ENCODE data around the gene SIK2. TPM values are rescaled to one million over a fixed set of nuclear protein-coding genes. Genes with fewer than 3 reads are reported as not detected.
A peak's percentile ranks its signal among the peaks of the same experiment; 100 is the strongest.

SIK2 gene
- 22.4 TPM for polyA plus RNA-seq (ENCODE audit: insufficient read length)

- DNase-seq (ENCODE audit: low read depth) = peak; percentile 86
Measured at GRCh38 chr11:111601979-111602864, at the start of gene SIK2. Gene SIK2 (plus strand): TSS chr11:111602449. CDS start chr11:111602564, 115 bp downstream.

GRCh38 chr11:111554532-111554931, 47.7 kb upstream of the SIK2 start:
- DNase-seq (ENCODE audit: low read depth) = no peak

DNA sequence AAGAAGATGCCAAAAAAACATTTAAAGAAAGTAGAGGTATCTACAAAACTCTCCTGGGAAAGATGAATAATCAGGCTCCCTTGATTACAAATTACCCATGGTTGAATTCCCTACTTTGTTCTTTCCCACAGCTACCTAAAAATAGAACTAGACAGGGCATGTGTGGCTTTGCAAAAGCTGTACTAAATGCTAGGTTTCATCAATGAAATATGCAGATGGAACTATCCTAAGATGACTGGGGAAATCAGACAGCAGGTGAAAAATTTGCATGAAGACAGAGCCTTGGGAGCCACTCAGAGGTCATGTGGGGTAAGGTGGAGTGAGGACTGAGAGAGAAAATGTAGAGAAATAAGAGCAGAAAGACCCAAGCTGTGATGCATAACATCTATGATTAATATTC, 47.0 kb upstream of the SIK2 start:
- no peak for DNase-seq (ENCODE audit: low read depth)

DNA sequence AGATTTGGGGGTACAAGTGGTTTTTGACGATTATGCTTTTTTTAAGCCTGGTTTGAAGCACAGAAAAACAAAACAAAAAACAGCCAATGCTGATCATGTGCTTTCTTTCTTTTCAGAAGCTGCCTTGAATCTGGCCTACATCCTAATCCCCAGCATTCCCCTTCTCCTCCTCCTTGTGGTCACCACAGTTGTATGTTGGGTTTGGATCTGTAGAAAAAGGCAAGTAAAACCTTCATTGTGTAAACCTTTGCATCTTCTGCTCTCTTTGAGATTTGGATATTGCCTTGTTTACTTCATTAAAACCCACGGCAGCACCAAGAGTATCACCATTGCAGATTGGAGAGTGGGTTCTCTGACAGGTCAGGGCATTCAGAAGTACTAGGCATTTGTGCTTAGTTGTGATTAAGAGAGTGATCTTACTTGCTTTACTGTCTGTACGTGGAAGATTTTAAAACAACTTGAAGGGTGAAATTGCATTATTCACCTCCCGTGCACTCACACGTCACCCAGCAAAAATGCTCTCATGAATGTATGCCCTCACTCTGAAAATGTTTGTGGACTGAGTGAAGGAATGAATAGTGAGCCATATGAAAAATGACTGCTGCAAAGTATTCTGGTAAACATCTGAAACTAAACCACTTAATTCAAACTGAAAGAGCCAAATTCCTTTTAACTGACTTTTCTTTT, 44.7 kb upstream of the SIK2 start:
- DNase-seq (ENCODE audit: low read depth) = no peak

DNA sequence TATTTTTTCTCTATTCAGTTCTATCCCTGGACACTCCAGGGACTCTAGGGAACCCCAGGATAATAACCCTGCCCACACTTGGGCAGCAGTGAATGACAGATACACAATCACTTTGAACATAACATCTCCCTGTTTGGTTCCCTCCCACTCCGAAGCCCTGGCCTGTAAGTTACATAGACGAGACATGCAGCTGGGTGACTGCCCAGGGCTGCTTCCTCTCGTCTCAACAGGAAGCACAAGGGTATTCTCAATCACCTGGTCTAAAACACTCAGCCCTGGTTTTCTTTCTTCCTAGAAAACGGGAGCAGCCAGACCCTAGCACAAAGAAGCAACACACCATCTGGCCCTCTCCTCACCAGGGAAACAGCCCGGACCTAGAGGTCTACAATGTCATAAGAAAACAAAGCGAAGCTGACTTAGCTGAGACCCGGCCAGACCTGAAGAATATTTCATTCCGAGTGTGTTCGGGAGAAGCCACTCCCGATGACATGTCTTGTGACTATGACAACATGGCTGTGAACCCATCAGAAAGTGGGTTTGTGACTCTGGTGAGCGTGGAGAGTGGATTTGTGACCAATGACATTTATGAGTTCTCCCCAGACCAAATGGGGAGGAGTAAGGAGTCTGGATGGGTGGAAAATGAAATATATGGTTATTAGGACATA, 42.3 kb upstream of the SIK2 start:
- DNase-seq (ENCODE audit: low read depth) = no peak

DNA sequence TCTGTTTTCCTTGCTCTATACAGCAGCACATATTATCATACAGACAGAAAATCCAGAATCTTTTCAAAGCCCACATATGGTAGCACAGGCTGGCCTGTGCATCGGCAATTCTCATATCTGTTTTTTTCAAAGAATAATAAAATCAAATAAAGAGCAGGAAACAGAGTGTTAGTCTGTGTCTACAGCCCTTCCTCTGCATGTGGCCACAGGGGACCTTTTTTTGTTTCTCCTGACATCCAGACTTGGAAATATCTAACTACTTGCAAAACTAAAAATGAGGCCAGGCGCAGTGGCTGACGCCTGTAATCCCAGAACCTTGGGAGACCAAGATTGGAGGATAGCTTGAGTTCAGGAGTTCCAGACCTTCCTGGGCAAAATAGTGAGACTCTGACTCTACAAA, 41.4 kb upstream of the SIK2 start:
- no peak for DNase-seq (ENCODE audit: low read depth)

DNA sequence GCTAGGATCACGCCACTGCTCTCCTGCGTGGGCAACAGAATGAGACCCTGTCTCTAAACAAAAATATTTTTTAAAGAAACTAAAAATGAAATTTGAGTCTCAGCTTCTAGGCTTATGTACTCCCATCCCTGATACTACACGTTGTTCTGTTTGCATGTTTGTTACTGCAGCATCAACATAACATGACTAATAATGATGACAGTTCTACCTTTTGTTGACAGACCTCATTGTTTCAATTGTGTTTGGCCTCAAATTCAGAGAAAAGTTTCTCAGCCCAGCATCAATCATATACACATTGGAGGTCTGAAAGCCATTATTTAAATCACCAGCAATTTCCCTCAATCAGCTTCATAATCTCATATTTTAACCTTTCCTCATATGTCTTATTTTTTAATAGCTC, 40.9 kb upstream of the SIK2 start:
- DNase-seq (ENCODE audit: low read depth) = no peak

- no peak for DNase-seq (ENCODE audit: low read depth)
Measured at GRCh38 chr11:111561791-111562325, 40.4 kb upstream of the SIK2 start.

DNA sequence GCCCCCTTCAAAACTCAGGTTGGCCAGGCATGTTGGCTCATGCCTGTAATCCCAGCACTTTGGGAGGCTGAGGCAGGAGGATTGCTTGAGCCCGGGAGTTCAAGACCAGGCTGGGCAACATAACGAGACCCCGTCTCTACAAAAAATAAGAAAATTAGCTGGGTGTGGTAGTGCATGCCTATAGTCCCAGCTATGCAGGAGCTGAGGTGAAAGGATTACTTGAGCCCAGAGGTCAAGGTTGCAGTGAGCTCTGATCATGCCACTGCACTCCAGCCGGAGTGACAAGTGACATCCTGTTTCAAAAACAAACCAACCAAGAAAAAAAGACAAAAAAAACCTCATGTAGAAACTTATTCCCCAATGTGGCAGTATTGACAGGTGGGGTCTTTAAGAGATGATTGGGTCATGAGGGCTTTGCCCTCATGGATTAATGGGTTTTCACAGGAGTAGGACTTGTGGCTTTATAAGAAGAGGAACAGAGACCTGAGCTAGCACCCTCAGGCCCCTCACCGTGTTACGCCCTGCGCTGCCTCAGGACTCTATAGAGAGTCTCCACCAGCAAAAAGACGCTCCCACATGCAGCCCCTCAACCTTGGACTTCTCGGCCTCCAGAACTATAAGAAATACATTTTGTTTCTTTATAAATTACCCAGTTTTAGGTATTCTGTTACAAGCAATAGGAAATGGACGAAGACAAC, 39.4 kb upstream of the SIK2 start:
- no peak for DNase-seq (ENCODE audit: low read depth)

- peak; percentile 50 for DNase-seq (ENCODE audit: low read depth)
Measured at GRCh38 chr11:111565114-111565720, 37.0 kb upstream of the SIK2 start.

GRCh38 chr11:111566324-111566723, 35.9 kb upstream of the SIK2 start:
- DNase-seq (ENCODE audit: low read depth) = no peak

- DNase-seq (ENCODE audit: low read depth) = no peak
Measured at GRCh38 chr11:111569476-111569875, 32.8 kb upstream of the SIK2 start.

GRCh38 chr11:111570796-111571195, 31.5 kb upstream of the SIK2 start:
- DNase-seq (ENCODE audit: low read depth) = no peak

GRCh38 chr11:111571829-111572501, 30.3 kb upstream of the SIK2 start:
- DNase-seq (ENCODE audit: low read depth) = no peak

DNA sequence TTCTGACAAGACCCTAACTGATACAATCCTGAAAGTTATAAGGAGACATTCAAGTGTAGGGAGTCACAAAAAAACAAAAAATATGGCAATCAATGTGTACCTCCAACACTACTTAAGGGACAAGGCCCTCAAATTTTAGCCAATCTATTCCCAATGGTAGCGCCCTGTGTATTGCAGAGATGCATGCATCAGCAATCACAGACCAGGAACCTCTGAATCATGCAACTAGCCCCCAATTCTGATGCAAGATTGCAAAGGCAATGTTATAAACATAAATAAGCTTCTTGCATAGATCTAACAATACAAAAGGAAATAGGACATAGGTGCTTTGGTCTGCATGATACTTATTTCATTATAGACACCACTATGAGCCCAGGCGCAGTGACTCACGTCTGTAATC, 29.7 kb upstream of the SIK2 start:
- no peak for DNase-seq (ENCODE audit: low read depth)

GRCh38 chr11:111573821-111574249, 28.4 kb upstream of the SIK2 start:
- DNase-seq (ENCODE audit: low read depth) = peak; percentile 68

DNA sequence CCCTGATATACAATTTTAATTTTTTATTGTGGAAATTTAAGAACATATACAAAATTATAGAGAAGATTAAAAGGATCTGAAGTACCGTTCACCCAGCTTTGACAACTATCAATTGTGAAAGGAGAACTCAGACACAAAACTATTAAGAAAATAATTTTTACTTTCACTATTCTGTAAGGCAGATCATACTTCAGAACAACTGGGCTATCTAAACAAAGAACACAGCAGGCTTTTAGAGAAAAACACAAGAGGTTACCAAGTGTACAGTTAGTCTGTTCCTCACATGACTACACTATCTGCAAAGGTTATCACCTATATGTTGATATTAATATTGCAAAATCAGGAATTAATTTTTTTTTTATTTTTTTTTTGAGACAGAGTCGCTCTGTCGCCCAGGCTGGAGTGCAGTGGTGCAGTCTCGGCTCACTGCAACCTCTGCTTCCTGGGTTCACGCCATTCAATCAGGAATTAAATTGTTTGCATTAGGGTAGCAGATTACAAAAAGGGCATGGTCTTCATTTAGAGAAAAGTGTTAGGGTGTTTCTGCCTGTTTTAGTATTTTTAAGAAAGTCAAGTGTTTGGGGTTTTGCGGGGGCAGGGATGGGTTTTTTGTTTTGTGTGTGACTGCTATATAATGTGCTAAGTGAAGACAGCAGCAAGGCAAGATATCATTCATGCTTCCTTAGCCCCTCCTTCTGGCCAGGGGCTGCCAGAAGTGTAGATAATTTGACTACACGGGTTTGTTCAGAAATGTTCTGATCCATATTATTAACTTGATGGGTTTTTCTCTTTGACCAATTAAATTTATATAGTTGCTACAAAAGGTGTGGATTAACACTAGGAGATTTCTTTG, 27.6 kb upstream of the SIK2 start:
- DNase-seq (ENCODE audit: low read depth) = no peak

DNA sequence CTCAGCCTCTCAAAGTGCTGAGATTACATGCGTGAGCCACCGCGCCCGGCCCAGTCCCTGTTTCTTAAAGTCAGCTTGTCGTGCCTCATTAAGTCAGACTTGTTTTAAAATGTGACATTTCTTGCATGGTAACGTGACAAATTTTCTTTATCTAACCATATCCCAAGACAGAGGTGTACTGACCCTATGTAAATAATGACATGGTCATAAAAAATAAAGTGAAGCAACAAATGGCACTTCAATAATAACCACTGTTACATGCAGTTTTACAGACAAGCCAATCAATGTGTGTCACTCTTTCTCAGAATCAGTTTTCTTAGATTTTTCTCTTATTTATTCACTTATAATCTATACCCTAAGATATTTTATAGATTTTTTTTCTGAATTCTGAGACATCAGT, 26.5 kb upstream of the SIK2 start:
- no peak for DNase-seq (ENCODE audit: low read depth)

DNA sequence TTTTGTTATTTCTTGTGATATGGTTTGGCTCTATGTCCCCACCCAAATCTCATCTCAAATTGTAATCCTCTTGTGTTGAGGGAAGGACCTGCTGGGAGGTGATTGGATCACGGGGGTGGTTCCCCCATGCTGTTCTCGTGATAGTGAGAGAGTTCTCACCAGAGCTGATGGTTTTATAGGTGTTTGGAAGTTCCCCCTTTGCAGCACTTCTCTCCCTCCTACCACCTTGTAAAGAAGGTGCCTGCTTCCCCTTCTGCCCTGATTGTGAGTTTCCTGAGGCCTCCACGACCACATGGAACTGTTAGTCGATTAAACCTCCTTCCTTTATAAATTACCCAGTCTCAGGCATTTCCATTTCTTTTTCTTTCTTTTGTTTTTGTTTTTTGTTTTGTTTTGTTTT, 24.4 kb upstream of the SIK2 start:
- DNase-seq (ENCODE audit: low read depth) = no peak

GRCh38 chr11:111581341-111581740, 20.9 kb upstream of the SIK2 start:
- no peak for DNase-seq (ENCODE audit: low read depth)
